LHCN-M2 (cell line): ENCODE data around the gene UNC5C. TPM values are rescaled to one million over a fixed set of nuclear protein-coding genes. Genes with fewer than 3 reads are reported as not detected.
A peak's percentile ranks its signal among the peaks of the same experiment; 100 is the strongest.

Experiments used
- DNase-seq: peaks from one replicate; pipeline ENCODE4 v3.0.0-alpha.2; 2012; ENCODE audit warnings: low read depth
- total RNA-seq: library from RNA; depleted of rRNA; stranded (reverse); fragments of >200 nt; gene quantifications from 2 replicates; pipeline ENCODE4 v1.2.3, GENCODE V29; 2014

Gene UNC5C
- total RNA-seq, 1 experiment from 2014 or later, result 0.11 TPM

GRCh38 chr4:95129821-95130311 lies 418.9 kb downstream of the UNC5C start:
- DNase-seq, result peak; percentile 99

- no peak for DNase-seq
Measured at GRCh38 chr4:95129031-95129430, 419.7 kb downstream of the UNC5C start.

- peak; percentile 67 for DNase-seq
Measured at GRCh38 chr4:95124906-95125504, 423.8 kb downstream of the UNC5C start.

GRCh38 chr4:95122001-95122400 lies 426.8 kb downstream of the UNC5C start:
- no peak for DNase-seq

- DNase-seq, result no peak
Measured at GRCh38 chr4:95120456-95120855, 428.3 kb downstream of the UNC5C start.

- no peak for DNase-seq
Measured at GRCh38 chr4:95118497-95118896, 430.3 kb downstream of the UNC5C start.

GRCh38 chr4:95114521-95114920 lies 434.3 kb downstream of the UNC5C start:
- no peak for DNase-seq
